Measurements from ENCODE around the gene PRKCB.

PRKCB gene

DNA sequence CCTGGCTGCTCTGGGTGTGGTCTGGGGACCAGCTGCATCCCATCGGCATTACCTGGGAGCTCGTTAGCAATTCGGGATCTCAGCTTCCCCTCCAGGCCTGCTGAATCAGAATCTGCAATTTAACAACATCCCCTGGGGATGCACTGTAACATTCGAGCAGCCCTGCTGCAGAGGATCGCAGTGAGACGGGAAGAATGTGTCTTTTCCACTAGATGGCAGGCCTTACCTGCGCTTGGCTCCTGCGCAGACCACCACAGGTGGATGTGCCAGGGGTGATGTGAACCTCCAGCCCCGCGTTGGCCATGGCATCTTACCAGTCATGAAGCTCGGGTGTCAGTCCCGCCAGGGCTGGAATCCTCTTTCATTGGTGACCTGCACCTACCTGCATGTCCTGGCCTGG is 209.9 kb downstream of the PRKCB start:
- TF ChIP-seq, protein P1, sequence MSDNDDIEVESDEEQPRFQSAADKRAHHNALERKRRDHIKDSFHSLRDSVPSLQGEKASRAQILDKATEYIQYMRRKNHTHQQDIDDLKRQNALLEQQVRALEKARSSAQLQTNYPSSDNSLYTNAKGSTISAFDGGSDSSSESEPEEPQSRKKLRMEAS (IDR thresholded peaks at IDR 0.05; ENCODE audit: low read depth, low read length): no peak
- TF ChIP-seq MYC (IDR thresholded peaks at IDR 0.05; ENCODE audit: low read depth, low read length) (no peak), POLR2A (IDR thresholded peaks at IDR 0.05; ENCODE audit: extremely low read depth, insufficient read length) (no peak)
- TF ChIP-seq, protein P2, sequence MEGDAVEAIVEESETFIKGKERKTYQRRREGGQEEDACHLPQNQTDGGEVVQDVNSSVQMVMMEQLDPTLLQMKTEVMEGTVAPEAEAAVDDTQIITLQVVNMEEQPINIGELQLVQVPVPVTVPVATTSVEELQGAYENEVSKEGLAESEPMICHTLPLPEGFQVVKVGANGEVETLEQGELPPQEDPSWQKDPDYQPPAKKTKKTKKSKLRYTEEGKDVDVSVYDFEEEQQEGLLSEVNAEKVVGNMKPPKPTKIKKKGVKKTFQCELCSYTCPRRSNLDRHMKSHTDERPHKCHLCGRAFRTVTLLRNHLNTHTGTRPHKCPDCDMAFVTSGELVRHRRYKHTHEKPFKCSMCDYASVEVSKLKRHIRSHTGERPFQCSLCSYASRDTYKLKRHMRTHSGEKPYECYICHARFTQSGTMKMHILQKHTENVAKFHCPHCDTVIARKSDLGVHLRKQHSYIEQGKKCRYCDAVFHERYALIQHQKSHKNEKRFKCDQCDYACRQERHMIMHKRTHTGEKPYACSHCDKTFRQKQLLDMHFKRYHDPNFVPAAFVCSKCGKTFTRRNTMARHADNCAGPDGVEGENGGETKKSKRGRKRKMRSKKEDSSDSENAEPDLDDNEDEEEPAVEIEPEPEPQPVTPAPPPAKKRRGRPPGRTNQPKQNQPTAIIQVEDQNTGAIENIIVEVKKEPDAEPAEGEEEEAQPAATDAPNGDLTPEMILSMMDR (IDR thresholded peaks at IDR 0.05; ENCODE audit: low read depth, low read length): no peak
- H3K4me3 ChIP-seq (ENCODE audit: low read depth, low read length): no peak overlapping the region
- no peak for DNase-seq (ENCODE audit: low read depth)

DNA sequence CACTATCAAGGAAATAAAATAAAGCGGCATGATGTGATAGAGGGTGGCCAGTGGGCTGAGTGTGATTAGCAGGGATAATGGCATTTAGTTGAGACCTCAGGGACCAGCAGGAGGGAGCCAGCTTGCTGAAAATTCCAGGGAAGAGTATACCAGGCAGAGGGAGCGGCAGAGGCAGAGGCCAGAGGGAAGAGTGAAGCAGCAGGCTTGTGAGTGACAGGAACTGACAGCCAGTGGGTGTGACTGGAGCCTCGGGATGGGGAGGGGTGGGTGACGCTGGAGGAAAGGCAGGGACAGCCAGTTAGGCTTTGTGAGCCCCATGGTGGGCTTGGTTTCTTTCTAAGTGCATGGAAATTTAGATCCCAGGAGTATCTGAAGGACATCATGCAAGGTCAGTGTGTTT is 210.7 kb downstream of the PRKCB start:
- no peak overlapping the region for H3K4me3 ChIP-seq (ENCODE audit: low read depth, low read length)
- TF ChIP-seq MYC (IDR thresholded peaks at IDR 0.05; ENCODE audit: low read depth, low read length) (no peak), POLR2A (IDR thresholded peaks at IDR 0.05; ENCODE audit: extremely low read depth, insufficient read length) (no peak)
- TF ChIP-seq, protein P1 (IDR thresholded peaks at IDR 0.05; ENCODE audit: low read depth, low read length): no peak
- TF ChIP-seq, protein P2 (IDR thresholded peaks at IDR 0.05; ENCODE audit: low read depth, low read length): no peak
- no peak for DNase-seq (ENCODE audit: low read depth)

DNA sequence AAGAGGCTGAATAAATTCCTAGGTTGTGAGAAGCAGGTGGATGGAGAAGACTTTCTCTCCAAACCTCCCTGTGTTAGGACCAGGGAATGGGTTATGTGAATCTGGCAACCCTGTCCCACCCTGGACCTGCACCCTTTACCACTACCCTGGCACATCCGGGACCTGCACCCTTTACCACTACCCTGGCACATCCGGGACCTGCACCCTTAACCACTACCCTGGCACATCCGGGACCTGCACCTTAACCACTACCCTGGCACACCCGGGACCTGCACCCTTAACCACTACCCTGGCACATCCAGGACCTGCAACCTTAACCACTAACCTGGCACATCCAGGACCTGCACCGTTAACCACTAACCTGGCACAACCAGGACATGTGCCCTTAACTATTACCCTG is 213.3 kb downstream of the PRKCB start:
- no peak for DNase-seq (ENCODE audit: low read depth)
- no peak overlapping the region for H3K4me3 ChIP-seq (ENCODE audit: low read depth, low read length)
- TF ChIP-seq MYC (IDR thresholded peaks at IDR 0.05; ENCODE audit: low read depth, low read length) (no peak), POLR2A (IDR thresholded peaks at IDR 0.05; ENCODE audit: extremely low read depth, insufficient read length) (no peak)
- TF ChIP-seq, protein P2 (IDR thresholded peaks at IDR 0.05; ENCODE audit: low read depth, low read length): no peak
- TF ChIP-seq, protein P1 (IDR thresholded peaks at IDR 0.05; ENCODE audit: low read depth, low read length): no peak

DNA sequence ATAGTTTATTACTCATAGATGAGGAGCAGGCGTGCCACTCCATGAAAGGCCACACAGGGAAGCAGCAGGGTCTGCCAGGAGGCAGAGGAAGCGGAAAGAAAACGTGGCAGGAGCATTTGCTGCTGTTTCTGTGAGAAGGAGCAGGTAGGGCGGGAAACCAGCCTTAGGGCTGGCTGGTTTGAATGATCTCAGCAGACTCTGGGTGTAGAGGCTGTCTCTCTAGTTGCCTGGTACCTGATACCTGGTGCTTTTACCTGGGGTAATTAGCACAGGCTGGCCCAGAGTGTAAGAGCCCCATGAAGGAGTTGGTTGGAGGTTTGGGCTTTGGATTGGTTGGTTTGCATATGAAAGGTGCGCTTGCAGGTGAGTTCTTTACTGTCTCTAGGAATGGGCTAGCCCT is 215.3 kb downstream of the PRKCB start:
- DNase-seq (ENCODE audit: low read depth): no peak
- no peak overlapping the region for H3K4me3 ChIP-seq (ENCODE audit: low read depth, low read length)
- no peak for TF ChIP-seq MYC (IDR thresholded peaks at IDR 0.05; ENCODE audit: low read depth, low read length)
- TF ChIP-seq, protein P2 (IDR thresholded peaks at IDR 0.05; ENCODE audit: low read depth, low read length): no peak
- no peak for TF ChIP-seq POLR2A (IDR thresholded peaks at IDR 0.05; ENCODE audit: extremely low read depth, insufficient read length)
- TF ChIP-seq, protein P1 (IDR thresholded peaks at IDR 0.05; ENCODE audit: low read depth, low read length): no peak

DNA sequence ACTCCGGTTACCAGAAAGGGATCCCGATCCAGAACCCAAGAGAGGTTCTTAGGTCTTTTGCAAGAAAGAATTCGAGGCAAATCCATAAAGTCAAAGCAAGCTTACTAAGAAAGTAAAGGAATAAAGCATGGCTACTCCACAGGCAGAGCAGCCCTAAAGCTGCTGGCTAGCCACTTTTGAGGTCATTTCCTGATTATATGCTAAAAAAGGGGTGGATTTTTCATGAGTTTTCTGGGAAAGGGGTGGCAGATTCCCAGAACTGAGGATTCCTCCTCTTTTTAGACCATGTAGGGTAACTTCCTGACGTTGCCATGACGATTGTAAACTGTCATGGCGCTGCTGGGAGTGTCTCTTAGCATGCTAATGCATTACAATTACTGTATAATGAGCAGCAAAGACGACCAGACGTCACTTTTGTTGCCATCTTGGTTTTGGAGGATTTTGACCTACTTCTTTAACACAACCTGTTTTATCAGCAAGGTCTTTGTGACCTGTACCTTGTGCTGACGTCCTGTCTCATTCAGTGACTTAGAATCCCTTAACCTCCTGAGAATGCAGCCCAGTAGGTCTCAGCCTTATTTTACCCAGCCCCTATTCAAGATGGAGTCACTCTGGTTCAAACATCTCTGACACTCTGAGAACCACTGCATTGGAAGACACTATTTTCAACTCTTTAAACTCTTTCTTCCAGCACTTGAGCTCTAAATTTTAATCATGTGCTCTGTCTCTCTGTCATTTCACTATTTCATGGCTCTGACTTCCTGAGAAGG is 216.7 kb downstream of the PRKCB start:
- TF ChIP-seq POLR2A (IDR thresholded peaks at IDR 0.05; ENCODE audit: extremely low read depth, insufficient read length): no peak
- TF ChIP-seq, protein P2 (IDR thresholded peaks at IDR 0.05; ENCODE audit: low read depth, low read length): no peak
- TF ChIP-seq, protein P1 (IDR thresholded peaks at IDR 0.05; ENCODE audit: low read depth, low read length): no peak
- no peak for TF ChIP-seq MYC (IDR thresholded peaks at IDR 0.05; ENCODE audit: low read depth, low read length)
- H3K4me3 ChIP-seq (ENCODE audit: low read depth, low read length): no peak overlapping the region
- no peak for DNase-seq (ENCODE audit: low read depth)

Measured in NB4 (cell line).